ENCODE measurements around the gene POU5F1.
"Not testable (repeated sequence)": the region's sequence is repeated elsewhere in the genome, so short reads cannot be mapped to it uniquely, and the experiment has no call there.

The POU5F1 gene

GRCh38 chr6:31165064-31165832 is 5.2 kb downstream of the POU5F1 start:
- not testable (repeated sequence) for DNase-seq

DNA sequence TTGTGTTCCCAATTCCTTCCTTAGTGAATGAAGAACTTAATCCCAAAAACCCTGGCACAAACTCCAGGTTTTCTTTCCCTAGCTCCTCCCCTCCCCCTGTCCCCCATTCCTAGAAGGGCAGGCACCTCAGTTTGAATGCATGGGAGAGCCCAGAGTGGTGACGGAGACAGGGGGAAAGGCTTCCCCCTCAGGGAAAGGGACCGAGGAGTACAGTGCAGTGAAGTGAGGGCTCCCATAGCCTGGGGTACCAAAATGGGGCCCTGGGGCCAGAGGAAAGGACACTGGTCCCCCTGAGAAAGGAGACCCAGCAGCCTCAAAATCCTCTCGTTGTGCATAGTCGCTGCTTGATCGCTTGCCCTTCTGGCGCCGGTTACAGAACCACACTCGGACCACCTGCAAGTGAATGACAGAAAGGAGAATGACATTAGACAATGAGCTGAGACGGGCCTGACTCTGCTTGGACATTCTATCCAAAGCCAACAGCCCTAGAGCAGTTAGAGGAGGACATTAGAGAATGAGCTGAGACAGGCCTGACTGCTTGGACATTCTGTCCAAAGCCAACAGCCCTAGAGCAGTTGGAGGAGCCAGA is 5.9 kb downstream of the POU5F1 start:
- not testable (repeated sequence) for DNase-seq

DNA sequence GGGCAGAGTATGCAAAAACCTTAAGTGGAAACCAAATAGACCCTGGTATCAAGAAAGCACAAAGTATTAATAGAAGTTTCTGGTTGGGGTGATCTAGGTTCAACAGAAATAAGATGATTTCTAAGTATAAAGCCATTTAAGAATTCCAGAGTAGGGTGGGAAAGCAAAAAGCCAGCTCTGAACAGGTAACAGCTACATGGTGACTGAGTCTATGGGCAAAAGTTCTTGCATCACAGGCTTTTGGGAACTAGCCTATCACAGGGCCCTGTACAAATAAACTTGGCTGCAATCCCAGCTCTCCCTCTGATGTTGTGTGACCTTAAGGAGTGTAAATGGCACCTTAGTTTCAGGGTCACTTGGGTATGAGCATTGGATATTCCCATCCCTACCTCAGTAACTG is 6.6 kb downstream of the POU5F1 start:
- DNase-seq: no peak

- no peak for DNase-seq
Observed at GRCh38 chr6:31162463-31163165, 7.9 kb downstream of the POU5F1 start.

GRCh38 chr6:31161216-31162126 is 9.0 kb downstream of the POU5F1 start:
- no peak for DNase-seq

DNA sequence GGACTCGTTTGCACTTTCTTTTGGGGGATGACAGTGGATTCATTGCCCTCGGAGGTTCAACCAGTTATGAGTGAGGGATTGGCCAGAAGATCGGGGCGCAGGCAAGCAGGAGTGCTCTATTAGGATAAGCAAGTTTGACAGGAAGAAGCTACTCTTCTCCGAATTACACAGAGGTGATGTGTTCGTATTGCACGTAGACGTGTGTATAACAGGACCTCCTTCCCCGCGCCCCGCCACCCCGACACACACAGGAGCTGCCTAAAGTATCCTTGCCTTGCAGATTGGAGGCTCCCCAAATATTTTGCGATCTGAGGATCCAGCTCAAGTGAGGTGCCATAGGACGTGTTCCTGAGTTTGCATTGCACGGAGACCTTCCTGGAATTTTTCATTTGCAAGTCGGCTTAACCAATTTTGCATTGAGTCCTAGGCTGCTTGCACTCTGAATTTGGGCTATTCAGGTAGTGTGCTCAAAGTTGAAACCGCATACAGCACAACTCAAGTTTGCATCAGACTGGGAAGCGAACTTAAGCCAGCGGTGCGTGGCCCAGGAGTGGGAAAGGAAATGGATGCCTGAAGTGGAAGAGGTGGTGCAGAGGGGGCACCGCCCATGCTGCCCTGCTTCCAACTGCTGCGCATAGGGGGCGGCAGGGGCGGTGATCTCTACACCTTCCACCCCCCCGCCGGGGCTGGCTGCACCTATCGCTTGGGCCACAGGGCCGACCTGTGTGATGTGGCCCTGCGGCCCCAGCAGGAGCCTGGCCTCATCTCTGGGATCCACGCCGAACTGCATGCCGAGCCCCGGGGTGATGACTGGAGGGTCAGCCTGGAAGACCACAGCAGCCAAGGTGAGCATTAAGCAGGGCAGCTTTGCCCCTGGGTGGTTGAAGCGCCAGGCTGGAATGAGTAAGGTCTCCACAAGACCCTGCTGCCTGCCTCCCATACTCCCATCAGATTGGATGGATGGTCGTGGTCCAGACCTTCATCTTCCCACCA is 11.3 kb downstream of the POU5F1 start:
- DNase-seq: peak in 1 of 2 donors; percentile 16

DNA sequence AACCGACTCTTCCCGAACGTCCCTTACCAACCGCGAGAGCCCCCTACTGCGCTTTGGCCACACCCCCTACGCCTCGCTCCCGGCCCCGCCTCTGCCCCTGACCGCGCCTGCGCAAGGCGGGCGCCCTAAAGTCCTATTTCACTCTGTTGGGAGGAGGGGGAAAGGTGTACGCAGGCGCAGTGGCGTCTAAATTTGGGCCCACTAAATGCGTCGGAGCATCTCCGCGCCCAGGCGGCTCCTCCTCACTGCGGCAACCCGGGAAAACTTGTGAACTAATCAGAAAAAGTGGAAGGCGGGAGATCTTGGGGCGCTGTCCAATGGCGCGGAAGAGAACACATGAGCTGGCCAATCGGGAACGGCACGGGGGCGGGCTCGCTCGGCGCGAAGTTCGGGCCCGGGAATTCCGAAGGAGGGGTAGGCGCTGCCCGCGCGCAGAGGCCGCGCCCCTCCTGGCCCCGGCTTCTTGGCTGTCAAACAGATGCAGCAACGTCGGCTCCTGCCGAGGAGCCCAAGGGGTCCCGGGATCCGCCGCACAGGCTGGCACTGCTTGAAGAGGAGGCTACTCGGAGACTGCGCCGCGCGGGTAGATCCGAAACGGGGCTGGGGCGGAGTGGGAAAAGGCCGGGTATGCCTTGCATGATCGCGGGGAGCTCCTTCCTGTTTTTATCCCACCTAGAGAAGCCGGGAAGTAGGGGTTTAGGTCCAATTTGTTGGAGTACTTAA is 12.2 kb downstream of the POU5F1 start, which contains the start of gene TCF19:
TSS of gene TCF19 (plus strand) at position 450 of the 723 bp plus-strand sequence. CDS start 881 bp downstream, outside the sequence.
- DNase-seq: peak; percentile 99

DNA sequence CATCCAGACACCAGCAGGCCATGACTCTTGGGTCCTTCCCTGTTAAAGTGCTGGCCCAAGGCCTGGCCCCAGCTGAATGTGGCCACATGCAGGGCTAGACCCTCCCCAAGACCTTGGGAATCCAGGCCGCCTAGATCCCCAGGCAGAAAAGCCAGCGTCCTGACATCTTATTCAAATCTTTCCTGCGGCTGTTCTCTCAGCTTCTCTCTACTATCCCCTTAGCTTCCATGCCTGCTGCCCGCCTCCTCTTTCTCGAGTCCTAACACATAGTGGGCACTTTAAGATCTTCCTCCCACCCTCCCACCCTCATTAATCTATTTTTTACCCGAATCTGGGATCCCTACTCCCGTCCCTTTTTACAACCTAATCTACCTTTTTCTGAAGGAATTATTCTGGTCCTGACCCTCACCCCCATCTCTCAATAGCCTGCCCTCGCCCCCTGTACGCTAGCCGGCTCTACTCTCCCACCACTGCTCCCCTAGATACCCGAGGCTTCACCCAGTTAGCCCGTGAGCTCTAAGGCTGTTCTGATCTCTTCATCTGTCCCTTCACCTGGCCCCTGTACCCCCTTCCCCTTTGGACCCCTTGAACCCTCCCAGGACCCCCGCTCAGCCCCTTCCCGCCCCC is 12.9 kb downstream of the POU5F1 start, which contains the start of gene CCHCR1:
TSS of gene CCHCR1 (minus strand) at position 290 of the 627 bp plus-strand sequence. CDS start at position 88, 202 bp downstream.
- DNase-seq: no peak

DNA sequence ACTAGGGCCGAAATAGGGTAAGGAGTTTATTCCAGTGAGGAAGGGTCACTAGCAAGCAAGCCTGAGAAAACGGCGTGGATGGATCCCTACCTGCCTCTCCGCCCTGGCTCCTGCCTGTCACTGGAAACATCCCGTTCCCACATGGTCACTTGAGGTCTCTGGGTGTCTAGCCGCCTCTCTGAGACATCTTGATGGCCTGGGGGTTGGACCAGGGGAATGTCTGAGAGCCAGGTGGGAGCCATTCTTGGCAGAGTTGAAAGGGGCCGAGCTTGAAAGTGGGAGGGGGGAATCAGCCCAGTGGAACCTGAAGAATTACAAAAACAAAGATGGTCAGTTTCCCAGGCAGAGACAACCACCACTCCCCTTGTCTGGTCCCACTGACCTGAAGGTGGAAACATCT is 13.8 kb downstream of the POU5F1 start:
- no peak for DNase-seq

DNA sequence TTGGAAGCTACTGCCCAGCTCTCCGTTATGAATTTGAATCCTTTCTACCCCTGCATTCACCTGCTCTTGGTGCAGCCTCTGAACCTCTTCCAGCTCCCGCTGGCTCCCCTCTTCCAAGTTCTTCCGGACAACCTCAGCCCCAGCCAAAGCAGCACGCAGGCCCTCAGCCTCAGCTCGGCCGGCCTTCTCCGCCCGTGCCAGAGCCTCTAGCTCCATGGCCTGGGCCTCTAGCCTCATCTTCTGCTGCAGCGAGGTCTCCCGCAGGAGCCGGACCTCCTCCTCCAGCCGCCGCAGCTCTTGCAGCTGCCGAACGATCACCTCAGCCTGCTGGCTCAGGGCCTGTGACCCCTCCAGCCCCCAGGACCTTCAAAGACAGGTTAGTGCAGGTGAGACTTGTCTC is 16.0 kb downstream of the POU5F1 start:
- DNase-seq: no peak

DNA sequence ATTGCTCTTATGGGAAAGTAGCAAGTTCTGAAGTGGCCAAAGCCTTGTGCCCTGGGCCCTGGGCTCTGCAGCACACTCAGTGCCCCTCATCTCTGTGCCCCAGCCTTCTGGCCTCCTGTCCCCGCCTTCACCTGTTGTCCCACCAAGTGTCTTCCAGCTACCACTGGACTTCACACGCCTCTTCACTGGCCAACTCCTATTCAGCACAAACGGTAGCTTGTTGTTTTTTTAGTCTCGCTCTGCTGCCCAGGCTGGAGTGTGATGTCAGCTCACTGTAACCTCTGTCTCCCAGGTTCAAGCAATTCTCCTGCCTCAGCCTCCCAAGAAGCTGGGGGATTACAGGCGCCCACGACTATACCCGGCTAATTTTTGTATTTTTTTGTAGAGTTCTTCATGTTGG is 17.7 kb downstream of the POU5F1 start:
- DNase-seq: no peak

GRCh38 chr6:31149827-31150447 is 20.5 kb downstream of the POU5F1 start:
- no peak for DNase-seq

DNA sequence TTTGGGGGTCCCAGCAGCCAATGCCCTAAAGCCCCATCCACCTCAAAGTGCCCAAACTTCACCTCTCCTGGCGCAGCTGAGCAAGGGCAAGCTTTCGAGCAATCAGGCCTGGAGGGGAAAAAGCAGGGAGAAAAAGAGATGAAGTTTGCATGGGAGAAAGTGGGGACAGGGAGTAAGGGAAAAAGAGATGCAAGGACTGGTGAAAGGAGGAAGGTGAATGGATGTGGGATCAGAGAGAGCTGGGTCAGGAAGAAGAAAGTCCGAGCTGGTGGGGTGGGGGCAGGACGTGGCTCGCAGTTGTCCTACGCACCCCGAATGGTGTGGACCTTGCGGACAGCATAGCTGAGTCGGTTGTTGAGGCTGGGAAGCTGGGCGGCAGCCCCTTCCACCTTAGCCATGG is 25.1 kb downstream of the POU5F1 start:
- no peak for DNase-seq

GRCh38 chr6:31144970-31145340 is 25.5 kb downstream of the POU5F1 start:
- no peak for DNase-seq

GRCh38 chr6:31144296-31144969 is 26.0 kb downstream of the POU5F1 start:
- no peak for DNase-seq

DNA sequence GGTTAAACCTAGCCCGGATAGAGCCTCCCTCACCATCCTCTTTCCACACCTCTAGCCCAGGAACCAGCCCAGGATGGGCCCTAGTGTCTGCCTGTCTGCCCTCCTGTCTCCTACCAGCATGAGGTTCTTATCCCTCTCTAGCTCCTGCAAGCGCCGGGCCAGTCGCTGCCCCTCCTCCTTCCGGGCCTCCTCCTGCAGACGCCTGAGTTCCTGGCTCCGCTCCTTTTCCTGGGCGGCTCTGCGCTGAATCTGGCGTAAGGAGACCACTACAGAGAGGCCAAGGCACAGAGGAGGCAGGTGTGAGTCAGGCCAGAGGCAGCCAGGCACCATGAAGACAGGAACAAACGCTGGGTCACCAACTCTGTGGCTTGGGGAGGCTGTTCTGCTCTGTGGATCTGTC is 27.3 kb downstream of the POU5F1 start:
- no peak for DNase-seq

GRCh38 chr6:31142361-31142761 is 28.1 kb downstream of the POU5F1 start:
- no peak for DNase-seq

- DNase-seq: no peak
Observed at GRCh38 chr6:31140643-31141042, 29.8 kb downstream of the POU5F1 start.

DNA sequence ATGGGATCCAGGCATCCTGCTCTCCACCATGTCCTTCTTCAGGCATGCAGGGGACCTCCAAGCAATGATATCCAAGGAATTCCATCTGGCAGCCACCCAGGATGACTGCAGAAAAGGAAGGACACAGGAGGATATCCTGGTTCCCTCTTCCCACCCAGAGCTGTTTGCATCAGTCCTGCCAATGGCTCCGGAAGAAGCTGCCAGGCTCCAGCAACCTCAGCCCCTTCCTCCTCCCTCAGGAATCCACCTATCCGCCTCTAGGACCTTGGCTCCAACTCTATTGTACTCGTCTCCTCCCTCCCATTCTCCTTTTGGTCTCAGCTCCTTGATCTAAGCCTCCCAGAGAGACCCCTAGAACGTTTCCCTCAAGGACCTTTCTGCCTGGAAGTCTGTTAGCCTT is 30.9 kb downstream of the POU5F1 start:
- DNase-seq: no peak

Data from CD4-positive, alpha-beta T cell treated with Interleukin-1 beta for 1 hour (primary cell).